BJ (cell line): ENCODE results near the gene PCDHA6. TPM values are rescaled to one million over a fixed set of nuclear protein-coding genes. Genes with fewer than 3 reads are reported as not detected.
"Not testable (repeated sequence)": the region's sequence is repeated elsewhere in the genome, so short reads cannot be mapped to it uniquely, and the experiment has no call there.

ENCODE experiments used
- CTCF ChIA-PET: fragments of 350-600 bp; formaldehyde crosslinking; extraction: SDS; loops from one replicate; lab custom pipeline; 2021; ENCODE audit warnings: antibody characterized with exemption, inconsistent platforms; lab: Yijun Ruan, JAX
- POLR2A ChIA-PET: fragments of 300-600 bp; sonication (Branson Sonifier 250); formaldehyde crosslinking; extraction: SDS; loops from one replicate; lab custom pipeline; 2021; ENCODE audit warnings: antibody characterized with exemption; lab: Charles Lee
- DNase-seq: peaks from one replicate; pipeline ENCODE4 v3.0.0-alpha.2; 2011; ENCODE audit warnings: low read depth
- H3K27me3 ChIP-seq: 2 replicates; pipeline ENCODE4 v1.6.0; 2011; ENCODE audit warnings: low read length; ENCODE audit not compliant: control insufficient read depth, insufficient read depth
- H3K36me3 ChIP-seq: 2 replicates; pipeline ENCODE4 v1.5.1; 2011; ENCODE audit warnings: low read length; ENCODE audit not compliant: control insufficient read depth, insufficient read depth
- H3K4me3 ChIP-seq: 2 replicates; pipeline ENCODE4 v1.5.1; 2011; ENCODE audit warnings: low read depth, mild to moderate bottlenecking, control low read depth, low read length
- CTCF ChIP-seq: IDR thresholded peaks from 2 replicates; pipeline ENCODE4 v1.5.1; 2011; ENCODE audit warnings: low read depth, mild to moderate bottlenecking, control low read depth, inconsistent platforms, low read length, moderate library complexity; ENCODE audit not compliant: insufficient read depth
- polyA plus RNA-seq: library from polyadenylated mRNA; depleted of rRNA; stranded (reverse); fragments of >200 nt; gene quantifications from 2 replicates; pipeline ENCODE4 v1.2.3, GENCODE V29; 2011

The PCDHA6 gene
- polyA plus RNA-seq, 1 experiment, result 0.02 TPM

- H3K27me3 ChIP-seq, result no peaks in the 10 kb centered on the region
- CTCF ChIA-PET, result interaction anchor here (0.6 to 1.3 kb wide), 3 partner anchors 15 to 949 kb away, joined by 3 read pairs; no protein-coding TSS in a partner anchor
- no peak within 1 kb of the TSS for H3K4me3 ChIP-seq
- POLR2A ChIA-PET, result no interaction called here
- H3K36me3 ChIP-seq, result no peaks in the 10 kb centered on the region
- TF ChIP-seq CTCF, result peak; percentile 42
- no peak for DNase-seq
These were observed 6.1 kb upstream of the PCDHA6 start, which contains the start of gene PCDHA5 for GRCh38 chr5:140821375-140822280. PCDHA5 (plus strand) TSS chr5:140821613.

GRCh38 chr5:140822281-140822629, 5.5 kb upstream of the PCDHA6 start:
- CTCF ChIA-PET, result interaction anchor here (0.6 to 1.3 kb wide), 2 partner anchors 14 to 950 kb away, joined by 3 read pairs; no protein-coding TSS in a partner anchor
- no peaks in the 10 kb centered on the region for H3K27me3 ChIP-seq
- no peak overlapping the region for H3K4me3 ChIP-seq
- POLR2A ChIA-PET, result no interaction called here
- H3K36me3 ChIP-seq, result no peaks in the 10 kb centered on the region
- TF ChIP-seq CTCF, result no peak
- no peak for DNase-seq

- H3K27me3 ChIP-seq, H3K36me3 ChIP-seq, H3K4me3 ChIP-seq, POLR2A ChIA-PET, DNase-seq, CTCF ChIA-PET: not testable (repeated sequence)
These were observed 4.8 kb upstream of the PCDHA6 start for GRCh38 chr5:140822969-140823368.

- Histone ChIP-seq H3K27me3 (no peaks in the 10 kb centered on the region), H3K36me3 (no peaks in the 10 kb centered on the region), H3K4me3 (no peak overlapping the region)
- ChIA-PET CTCF (no interaction called here), POLR2A (no interaction called here)
- no peak for TF ChIP-seq CTCF
- DNase-seq, result no peak
These were observed 4.3 kb upstream of the PCDHA6 start for GRCh38 chr5:140823475-140823874.

GRCh38 chr5:140828362-140828737, 590 bp downstream of the PCDHA6 start:
- Histone ChIP-seq H3K27me3 (no peaks in the 10 kb centered on the region), H3K36me3 (no peaks in the 10 kb centered on the region), H3K4me3 (no peak overlapping the region)
- POLR2A ChIA-PET, result no interaction called here
- CTCF ChIA-PET, result interaction anchor here (0.8 kb wide), 1 partner anchor 15 kb away, joined by 3 read pairs; no protein-coding TSS in a partner anchor
- TF ChIP-seq CTCF, result no peak
- no peak for DNase-seq

- H3K4me3 ChIP-seq, DNase-seq, POLR2A ChIA-PET, CTCF ChIA-PET, H3K27me3 ChIP-seq, H3K36me3 ChIP-seq: not testable (repeated sequence)
These were observed 2.0 kb downstream of the PCDHA6 start for GRCh38 chr5:140829511-140830501.
